HEK293 (cell line): ENCODE measurements around the gene C17orf67.

Source experiments
- TF ChIP-seq, protein P1 (sequence below): fragments of 450-650 bp; formaldehyde crosslinking; IDR thresholded peaks from 2 replicates; pipeline ENCODE4 v1.5.1; 2016; ENCODE audit warnings: missing biosample characterization, missing genetic modification characterization
- TF ChIP-seq, protein P2 (sequence below): sonication (generic); formaldehyde crosslinking; IDR thresholded peaks from 2 replicates; pipeline ENCODE4 v1.8.1; 2022; ENCODE audit warnings: mild to moderate bottlenecking, moderate library complexity, missing genetic modification reagents
- TF ChIP-seq, protein P3 (sequence below): fragments of 450-650 bp; formaldehyde crosslinking; IDR thresholded peaks from 2 replicates; pipeline ENCODE4 v1.5.1; 2016; ENCODE audit warnings: missing biosample characterization, missing genetic modification characterization

DNA sequence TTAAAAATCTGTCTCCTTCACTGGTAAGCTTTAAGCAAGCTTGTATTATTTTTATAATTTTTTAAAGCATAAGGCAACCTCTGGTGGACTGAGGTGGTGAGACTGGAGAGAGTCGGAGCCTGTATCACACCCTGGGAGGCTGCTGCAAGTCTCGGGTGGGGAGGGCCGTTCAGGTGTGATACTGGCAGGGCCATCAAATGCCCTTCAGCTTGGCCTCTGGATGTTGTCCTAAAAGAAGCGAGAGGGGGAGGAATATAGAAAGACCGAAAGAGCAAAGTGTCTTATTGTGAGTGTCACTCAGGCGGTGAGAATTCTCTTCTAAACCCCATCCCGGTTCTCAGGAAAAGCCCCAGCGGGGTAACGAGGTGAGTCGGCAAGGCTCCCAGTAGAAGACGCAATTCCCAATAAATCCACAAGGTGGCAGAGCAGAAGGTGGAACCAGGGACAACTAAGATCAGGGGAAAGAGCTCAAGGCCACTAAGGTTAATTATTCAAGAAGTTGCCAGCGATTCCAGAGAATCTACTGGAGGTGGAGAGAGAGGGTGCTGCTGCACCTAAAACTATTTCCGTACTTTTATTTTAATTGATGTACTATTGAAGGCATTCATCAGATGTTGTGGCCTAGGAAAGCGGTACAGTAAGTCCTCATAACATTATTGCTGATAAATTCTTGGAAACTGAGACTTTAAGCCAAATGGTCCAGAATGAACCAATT lies 14.1 kb downstream of the C17orf67 start:
- TF ChIP-seq, protein P1, sequence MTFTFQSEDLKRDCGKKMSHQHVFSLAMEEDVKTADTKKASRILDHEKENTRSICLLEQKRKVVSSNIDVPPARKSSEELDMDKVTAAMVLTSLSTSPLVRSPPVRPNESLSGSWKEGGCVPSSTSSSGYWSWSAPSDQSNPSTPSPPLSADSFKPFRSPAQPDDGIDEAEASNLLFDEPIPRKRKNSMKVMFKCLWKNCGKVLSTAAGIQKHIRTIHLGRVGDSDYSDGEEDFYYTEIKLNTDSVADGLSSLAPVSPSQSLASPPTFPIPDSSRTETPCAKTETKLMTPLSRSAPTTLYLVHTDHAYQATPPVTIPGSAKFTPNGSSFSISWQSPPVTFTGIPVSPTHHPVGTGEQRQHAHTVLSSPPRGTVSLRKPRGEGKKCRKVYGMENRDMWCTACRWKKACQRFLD (tag by site-specific recombination): no peak
- TF ChIP-seq, protein P2, sequence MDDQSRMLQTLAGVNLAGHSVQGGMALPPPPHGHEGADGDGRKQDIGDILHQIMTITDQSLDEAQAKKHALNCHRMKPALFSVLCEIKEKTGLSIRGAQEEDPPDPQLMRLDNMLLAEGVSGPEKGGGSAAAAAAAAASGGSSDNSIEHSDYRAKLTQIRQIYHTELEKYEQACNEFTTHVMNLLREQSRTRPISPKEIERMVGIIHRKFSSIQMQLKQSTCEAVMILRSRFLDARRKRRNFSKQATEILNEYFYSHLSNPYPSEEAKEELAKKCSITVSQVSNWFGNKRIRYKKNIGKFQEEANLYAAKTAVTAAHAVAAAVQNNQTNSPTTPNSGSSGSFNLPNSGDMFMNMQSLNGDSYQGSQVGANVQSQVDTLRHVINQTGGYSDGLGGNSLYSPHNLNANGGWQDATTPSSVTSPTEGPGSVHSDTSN (CRISPR knock-in tag): no peak
- TF ChIP-seq, protein P3, sequence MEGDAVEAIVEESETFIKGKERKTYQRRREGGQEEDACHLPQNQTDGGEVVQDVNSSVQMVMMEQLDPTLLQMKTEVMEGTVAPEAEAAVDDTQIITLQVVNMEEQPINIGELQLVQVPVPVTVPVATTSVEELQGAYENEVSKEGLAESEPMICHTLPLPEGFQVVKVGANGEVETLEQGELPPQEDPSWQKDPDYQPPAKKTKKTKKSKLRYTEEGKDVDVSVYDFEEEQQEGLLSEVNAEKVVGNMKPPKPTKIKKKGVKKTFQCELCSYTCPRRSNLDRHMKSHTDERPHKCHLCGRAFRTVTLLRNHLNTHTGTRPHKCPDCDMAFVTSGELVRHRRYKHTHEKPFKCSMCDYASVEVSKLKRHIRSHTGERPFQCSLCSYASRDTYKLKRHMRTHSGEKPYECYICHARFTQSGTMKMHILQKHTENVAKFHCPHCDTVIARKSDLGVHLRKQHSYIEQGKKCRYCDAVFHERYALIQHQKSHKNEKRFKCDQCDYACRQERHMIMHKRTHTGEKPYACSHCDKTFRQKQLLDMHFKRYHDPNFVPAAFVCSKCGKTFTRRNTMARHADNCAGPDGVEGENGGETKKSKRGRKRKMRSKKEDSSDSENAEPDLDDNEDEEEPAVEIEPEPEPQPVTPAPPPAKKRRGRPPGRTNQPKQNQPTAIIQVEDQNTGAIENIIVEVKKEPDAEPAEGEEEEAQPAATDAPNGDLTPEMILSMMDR (tag by site-specific recombination): peak; percentile 62; the same call in 1 of the 2 replicates
